Chondrocyte (in vitro differentiated cells): Measurements from ENCODE around the gene SETBP1. TPM values are rescaled to one million over a fixed set of nuclear protein-coding genes. Genes with fewer than 3 reads are reported as not detected.

Experiments used
- DNase-seq: peaks from one replicate; pipeline ENCODE4 v3.0.0; 2021; ENCODE audit warnings: mixed read lengths, low spot score
- H3K27ac Mint-ChIP-seq: one replicate; pipeline ENCODE4 v1.8.0; 2021; ENCODE audit warnings: mild to moderate bottlenecking, moderate library complexity, mixed read lengths; ENCODE audit not compliant: unreplicated experiment
- H3K27me3 Mint-ChIP-seq: 2 replicates; pipeline ENCODE4 v1.8.0; 2021; ENCODE audit warnings: low read depth, mixed read lengths
- H3K36me3 Mint-ChIP-seq: 2 replicates; pipeline ENCODE4 v1.8.0; 2021; ENCODE audit warnings: low read depth, mixed read lengths
- H3K4me1 Mint-ChIP-seq: 2 replicates; pipeline ENCODE4 v1.8.0; 2021; ENCODE audit warnings: low read depth, mild to moderate bottlenecking, mixed read lengths
- H3K4me3 Mint-ChIP-seq: one replicate; pipeline ENCODE4 v1.8.0; 2021; ENCODE audit warnings: mild to moderate bottlenecking, moderate library complexity, mixed read lengths; ENCODE audit not compliant: unreplicated experiment
- H3K9me3 Mint-ChIP-seq: 2 replicates; pipeline ENCODE4 v1.8.0; 2021; ENCODE audit warnings: low read depth, mixed read lengths
- total RNA-seq: library from RNA; stranded (reverse); gene quantifications from 3 replicates; pipeline ENCODE4 v1.2.1, GENCODE V29; 2021
- TF ChIP-seq, protein P1 (sequence below): fragments of 200-600 bp; sonication (generic); IDR thresholded peaks from 2 replicates; pipeline ENCODE4 v1.5.0; 2021; ENCODE audit warnings: antibody characterized with exemption, mild to moderate bottlenecking, moderate library complexity

Gene SETBP1
- total RNA-seq, 1 donor from 2014 or later, result 29.3 TPM

- Mint-ChIP-seq H3K27me3 (no peaks in the 10 kb centered on the region), H3K9me3 (no peaks in the 10 kb centered on the region), H3K27ac (peak overlapping the region; percentile 91), H3K4me1 (peaks cover 61% of the 10 kb centered on the region), H3K36me3 (no peaks in the 10 kb centered on the region), H3K4me3 (no peak overlapping the region)
- TF ChIP-seq, protein P1, sequence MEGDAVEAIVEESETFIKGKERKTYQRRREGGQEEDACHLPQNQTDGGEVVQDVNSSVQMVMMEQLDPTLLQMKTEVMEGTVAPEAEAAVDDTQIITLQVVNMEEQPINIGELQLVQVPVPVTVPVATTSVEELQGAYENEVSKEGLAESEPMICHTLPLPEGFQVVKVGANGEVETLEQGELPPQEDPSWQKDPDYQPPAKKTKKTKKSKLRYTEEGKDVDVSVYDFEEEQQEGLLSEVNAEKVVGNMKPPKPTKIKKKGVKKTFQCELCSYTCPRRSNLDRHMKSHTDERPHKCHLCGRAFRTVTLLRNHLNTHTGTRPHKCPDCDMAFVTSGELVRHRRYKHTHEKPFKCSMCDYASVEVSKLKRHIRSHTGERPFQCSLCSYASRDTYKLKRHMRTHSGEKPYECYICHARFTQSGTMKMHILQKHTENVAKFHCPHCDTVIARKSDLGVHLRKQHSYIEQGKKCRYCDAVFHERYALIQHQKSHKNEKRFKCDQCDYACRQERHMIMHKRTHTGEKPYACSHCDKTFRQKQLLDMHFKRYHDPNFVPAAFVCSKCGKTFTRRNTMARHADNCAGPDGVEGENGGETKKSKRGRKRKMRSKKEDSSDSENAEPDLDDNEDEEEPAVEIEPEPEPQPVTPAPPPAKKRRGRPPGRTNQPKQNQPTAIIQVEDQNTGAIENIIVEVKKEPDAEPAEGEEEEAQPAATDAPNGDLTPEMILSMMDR, result no peak
- DNase-seq, result no peak
Measured at GRCh38 chr18:44793194-44793593, 112.5 kb downstream of the SETBP1 start.

DNA sequence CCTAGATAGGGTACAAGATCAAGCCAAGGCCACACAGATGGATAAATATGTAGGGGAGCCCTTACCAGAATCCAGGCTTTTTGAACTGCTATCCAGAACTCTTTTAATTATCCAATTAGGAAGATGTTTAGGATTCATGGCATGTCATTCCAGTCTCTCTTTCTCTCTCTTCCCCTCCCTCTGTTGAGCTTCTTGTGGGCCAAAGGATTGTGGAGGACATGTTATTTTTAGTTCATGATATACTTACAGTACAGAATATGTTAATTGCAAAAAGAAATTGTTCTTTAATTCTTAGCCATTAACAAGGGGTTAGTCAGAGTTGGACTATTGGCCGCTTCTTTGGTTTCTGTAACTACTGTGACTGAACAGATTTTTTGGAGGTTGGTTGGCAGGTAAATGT, 113.0 kb downstream of the SETBP1 start:
- H3K9me3 Mint-ChIP-seq, result no peaks in the 10 kb centered on the region
- peaks cover 58% of the 10 kb centered on the region for H3K4me1 Mint-ChIP-seq
- H3K27ac Mint-ChIP-seq, result peak overlapping the region; percentile 68
- no peak for DNase-seq
- TF ChIP-seq, protein P1, result no peak
- H3K4me3 Mint-ChIP-seq, result no peak overlapping the region
- H3K36me3 Mint-ChIP-seq, result no peaks in the 10 kb centered on the region
- H3K27me3 Mint-ChIP-seq, result no peaks in the 10 kb centered on the region

GRCh38 chr18:44795241-44795640, 114.6 kb downstream of the SETBP1 start:
- peaks cover 1% of the 10 kb centered on the region for H3K9me3 Mint-ChIP-seq
- DNase-seq, result no peak
- H3K27me3 Mint-ChIP-seq, result no peaks in the 10 kb centered on the region
- TF ChIP-seq, protein P1, result no peak
- peaks cover 49% of the 10 kb centered on the region for H3K4me1 Mint-ChIP-seq
- peaks cover 2% of the 10 kb centered on the region for H3K36me3 Mint-ChIP-seq
- no peak overlapping the region for H3K27ac Mint-ChIP-seq
- H3K4me3 Mint-ChIP-seq, result no peak overlapping the region

DNA sequence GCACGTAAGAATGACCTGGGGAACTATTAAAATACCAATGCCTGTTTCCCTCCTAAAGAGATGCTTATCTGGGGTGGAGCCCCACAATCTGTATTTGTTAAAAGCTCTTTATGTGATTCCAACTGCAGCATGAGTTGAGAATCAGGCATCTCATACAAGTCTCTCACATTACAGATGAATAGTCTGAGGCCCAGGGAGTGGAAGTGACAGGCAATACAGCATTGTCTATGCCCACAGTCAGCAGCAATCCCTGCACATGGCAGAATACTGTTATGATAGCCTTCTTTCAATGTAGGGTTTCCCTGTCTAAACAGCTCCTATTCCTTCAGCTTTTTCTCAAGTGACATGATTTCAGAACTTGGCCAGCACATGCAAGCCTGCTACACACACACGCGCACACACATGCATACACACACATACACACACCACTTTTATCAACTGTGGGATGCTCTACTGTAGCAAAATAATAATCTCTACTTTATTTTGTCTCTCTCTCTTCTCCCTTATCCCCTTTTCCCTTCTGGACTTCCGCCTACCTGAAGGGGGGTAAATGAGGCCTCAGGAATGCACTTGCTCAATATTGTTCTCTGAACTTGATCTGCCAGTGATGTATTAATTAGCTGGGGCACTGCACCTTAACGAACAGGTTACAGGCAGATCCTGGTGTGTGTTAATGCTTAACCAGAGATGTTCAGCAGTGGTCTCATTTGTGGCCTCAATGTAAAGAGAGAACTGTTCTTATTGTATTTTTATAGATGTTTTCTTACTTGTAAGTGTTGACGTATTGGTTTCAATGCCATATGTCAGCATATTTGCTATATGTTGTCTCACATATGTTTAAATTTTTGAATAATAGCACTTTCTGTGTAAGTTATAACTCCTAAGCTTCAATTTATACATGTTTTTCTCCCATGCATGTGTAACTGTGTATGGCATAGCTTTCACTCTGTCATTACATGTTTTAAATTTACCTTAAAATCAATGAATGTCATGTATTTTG, 116.0 kb downstream of the SETBP1 start:
- TF ChIP-seq, protein P1, result no peak
- no peak for DNase-seq
- no peak overlapping the region for H3K27ac Mint-ChIP-seq
- peaks cover 8% of the 10 kb centered on the region for H3K36me3 Mint-ChIP-seq
- no peak overlapping the region for H3K4me3 Mint-ChIP-seq
- H3K4me1 Mint-ChIP-seq, result peaks cover 37% of the 10 kb centered on the region
- no peaks in the 10 kb centered on the region for H3K27me3 Mint-ChIP-seq
- H3K9me3 Mint-ChIP-seq, result peaks cover 5% of the 10 kb centered on the region

DNA sequence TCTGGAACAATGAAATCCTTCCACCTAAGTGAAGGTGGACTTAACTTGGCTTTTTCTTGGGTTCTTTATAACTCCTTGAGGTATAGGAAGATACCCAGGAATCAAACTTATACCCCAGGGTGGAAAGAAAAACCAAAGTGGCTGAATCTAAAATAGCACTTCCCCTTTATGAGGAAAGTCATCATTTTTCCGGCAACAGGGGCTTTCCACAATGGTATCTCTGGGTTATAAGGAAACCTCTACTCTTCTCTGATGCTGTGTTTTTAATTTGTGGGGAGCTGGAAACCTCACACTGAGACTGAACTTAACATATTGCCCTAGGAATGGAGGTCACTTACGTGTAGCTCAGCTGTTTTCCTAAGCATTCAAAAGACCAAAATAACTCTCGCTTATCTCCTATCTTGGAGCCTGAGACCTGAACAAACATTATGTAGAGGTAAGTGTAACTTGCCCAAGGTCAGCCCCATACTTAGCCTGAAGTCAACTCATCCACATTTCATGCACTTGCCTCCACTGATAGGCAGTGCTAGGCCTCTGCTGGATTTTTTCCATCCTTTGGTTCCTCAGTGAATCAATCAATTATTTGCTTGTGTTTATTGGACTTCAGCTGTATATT, 117.9 kb downstream of the SETBP1 start:
- H3K36me3 Mint-ChIP-seq, result peaks cover 8% of the 10 kb centered on the region
- peaks cover 37% of the 10 kb centered on the region for H3K4me1 Mint-ChIP-seq
- H3K27me3 Mint-ChIP-seq, result no peaks in the 10 kb centered on the region

More for the DNA sequence above, 117.9 kb downstream of the SETBP1 start:
- no peak for DNase-seq
- TF ChIP-seq, protein P1, result no peak
- H3K27ac Mint-ChIP-seq, result no peak overlapping the region
- peaks cover 5% of the 10 kb centered on the region for H3K9me3 Mint-ChIP-seq
- no peak overlapping the region for H3K4me3 Mint-ChIP-seq
